HEK293 (cell line): Measurements from ENCODE around the gene SGMS1.

ENCODE experiments used
- CTCF ChIA-PET: fragments of 350-600 bp; formaldehyde crosslinking; extraction: SDS; loops from one replicate; lab custom pipeline; 2021; ENCODE audit warnings: antibody characterized with exemption; lab: Yijun Ruan, JAX
- POLR2A ChIA-PET: fragments of 300-600 bp; formaldehyde crosslinking; extraction: SDS; loops from one replicate; lab custom pipeline; 2020; ENCODE audit warnings: antibody characterized with exemption, inconsistent platforms; lab: Yijun Ruan, JAX
- H3K27ac ChIP-seq: fragments of 200-500 bp; sonication (Bioruptor generic); 2 replicates; pipeline ENCODE4 v1.5.1; 2014; ENCODE audit warnings: low read depth, low read length, control low read depth, inconsistent platforms; ENCODE audit errors: extremely low read depth
- H3K36me3 ChIP-seq, 2 experiments: fragments of 200-500 bp in 1 of 2; sonication (Bioruptor generic) in 1 of 2; 1 replicate in 1 of 2; 2 replicates in 1 of 2; pipeline ENCODE4 v1.5.1; 2014 to 2017; ENCODE audit warnings: inconsistent platforms in 2 of 2, low read length in 2 of 2; ENCODE audit not compliant: control insufficient read depth in 2 of 2, insufficient read depth in 1 of 2
- H3K4me1 ChIP-seq: fragments of 200-500 bp; sonication (Bioruptor generic); 2 replicates; pipeline ENCODE4 v1.5.1; 2014; ENCODE audit warnings: mild to moderate bottlenecking, low read length, inconsistent platforms; ENCODE audit not compliant: control insufficient read depth, insufficient read depth
- H3K4me3 ChIP-seq: 2 replicates; pipeline ENCODE4 v1.5.1; 2011; ENCODE audit warnings: low read depth, mild to moderate bottlenecking, control low read depth, low read length, moderate library complexity
- H3K9me3 ChIP-seq: fragments of 200-500 bp; sonication (Bioruptor generic); 2 replicates; pipeline ENCODE4 v1.5.1; 2014; ENCODE audit warnings: low read depth, low read length, inconsistent platforms; ENCODE audit not compliant: control insufficient read depth, insufficient read depth
- EGR2 ChIP-seq: fragments of 450-650 bp; formaldehyde crosslinking; IDR thresholded peaks from 2 replicates; pipeline ENCODE4 v1.5.1; 2016; ENCODE audit warnings: low read depth, missing biosample characterization, missing genetic modification characterization
- HOXC10 ChIP-seq: sonication (generic); formaldehyde crosslinking; IDR thresholded peaks from 2 replicates; pipeline ENCODE4 v1.8.1; 2023; ENCODE audit warnings: mild to moderate bottlenecking, missing genetic modification reagents
- INSM2 ChIP-seq: fragments of 450-650 bp; formaldehyde crosslinking; IDR thresholded peaks from 2 replicates; pipeline ENCODE4 v1.5.1; 2016; ENCODE audit warnings: missing biosample characterization, missing genetic modification characterization
- KLF7 ChIP-seq: fragments of 450-650 bp; formaldehyde crosslinking; IDR thresholded peaks from 2 replicates; pipeline ENCODE4 v1.5.1; 2016; ENCODE audit warnings: missing biosample characterization, missing genetic modification characterization, borderline replicate concordance
- MYNN ChIP-seq: fragments of 450-650 bp; formaldehyde crosslinking; IDR thresholded peaks from 2 replicates; pipeline ENCODE4 v1.5.1; 2016; ENCODE audit warnings: missing biosample characterization, missing genetic modification characterization, borderline replicate concordance
- MZF1 ChIP-seq: fragments of 450-650 bp; formaldehyde crosslinking; IDR thresholded peaks from 2 replicates; pipeline ENCODE4 v1.5.1; 2017; ENCODE audit warnings: missing biosample characterization, missing genetic modification characterization, borderline replicate concordance
- SCRT2 ChIP-seq: fragments of 450-650 bp; formaldehyde crosslinking; IDR thresholded peaks from 2 replicates; pipeline ENCODE4 v1.5.1; 2016; ENCODE audit warnings: missing biosample characterization, missing genetic modification characterization
- ZFHX2 ChIP-seq: fragments of 450-650 bp; formaldehyde crosslinking; conservative IDR thresholded peaks from 2 replicates; pipeline ENCODE4 v1.5.1; 2016; ENCODE audit warnings: missing biosample characterization, missing genetic modification characterization
- ZFP69B ChIP-seq: fragments of 450-650 bp; formaldehyde crosslinking; IDR thresholded peaks from 2 replicates; pipeline ENCODE4 v1.5.1; 2016; ENCODE audit warnings: missing biosample characterization, missing genetic modification characterization
- ZNF175 ChIP-seq: fragments of 450-650 bp; formaldehyde crosslinking; IDR thresholded peaks from 2 replicates; pipeline ENCODE4 v1.5.1; 2016; ENCODE audit warnings: missing biosample characterization, missing genetic modification characterization
- ZNF26 ChIP-seq: fragments of 450-650 bp; formaldehyde crosslinking; IDR thresholded peaks from 2 replicates; pipeline ENCODE4 v1.5.1; 2016; ENCODE audit warnings: missing biosample characterization, missing genetic modification characterization
- ZNF274 ChIP-seq, 2 experiments: fragments of 200-500 bp in 1 of 2; fragments of 450-650 bp in 1 of 2; sonication (Bioruptor generic) in 1 of 2; formaldehyde crosslinking in 1 of 2; IDR thresholded peaks; 2 replicates each; pipeline versions ENCODE4 v1.5.1 to v1.6.1; 2014 to 2016; ENCODE audit warnings: borderline replicate concordance in 1 of 2, inconsistent platforms in 1 of 2, low read length in 1 of 2, missing biosample characterization in 1 of 2, missing genetic modification characterization in 1 of 2
- ZNF324 ChIP-seq: fragments of 450-650 bp; formaldehyde crosslinking; IDR thresholded peaks from 2 replicates; pipeline ENCODE4 v1.5.1; 2016; ENCODE audit warnings: missing biosample characterization, missing genetic modification characterization
- ZNF354C ChIP-seq: fragments of 450-650 bp; formaldehyde crosslinking; IDR thresholded peaks from 2 replicates; pipeline ENCODE4 v1.5.1; 2016; ENCODE audit warnings: missing biosample characterization, missing genetic modification characterization, low read depth, borderline replicate concordance
- ZNF37A ChIP-seq: fragments of 450-650 bp; IDR thresholded peaks from 2 replicates; pipeline ENCODE4 v1.5.1; 2018; ENCODE audit warnings: missing biosample characterization, missing genetic modification characterization
- ZNF518A ChIP-seq: fragments of 450-650 bp; formaldehyde crosslinking; conservative IDR thresholded peaks from 2 replicates; pipeline ENCODE4 v1.5.1; 2016; ENCODE audit warnings: low read depth, missing biosample characterization, missing genetic modification characterization
- ZNF596 ChIP-seq: fragments of 450-650 bp; IDR thresholded peaks from 2 replicates; pipeline ENCODE4 v1.5.0; 2018; ENCODE audit warnings: missing biosample characterization, mild to moderate bottlenecking, missing genetic modification characterization, moderate library complexity
- ZNF600 ChIP-seq: fragments of 450-650 bp; formaldehyde crosslinking; IDR thresholded peaks from 2 replicates; pipeline ENCODE4 v1.5.1; 2016; ENCODE audit warnings: missing biosample characterization, missing genetic modification characterization
- ZNF639 ChIP-seq: fragments of 450-650 bp; formaldehyde crosslinking; IDR thresholded peaks from 2 replicates; pipeline ENCODE4 v1.5.1; 2016; ENCODE audit warnings: missing biosample characterization, missing genetic modification characterization

Gene SGMS1

GRCh38 chr10:50620899-50621298 is 2.9 kb downstream of the SGMS1 start (continued):
- TF ChIP-seq ZNF639 (no peak), MZF1 (peak; percentile 81; the same call in 1 of the 2 replicates), ZNF37A (no peak), ZNF518A (tag by site-specific recombination) (no peak), ZNF596 (no peak), ZNF324 (tag by site-specific recombination) (no peak), KLF7 (tag by site-specific recombination) (no peak), ZFP69B (no peak), ZNF26 (tag by site-specific recombination) (no peak), ZNF175 (tag by site-specific recombination) (no peak), MYNN (tag by site-specific recombination) (no peak), INSM2 (tag by site-specific recombination) (no peak), ZNF354C (tag by site-specific recombination) (no peak), SCRT2 (tag by site-specific recombination) (no peak), ZNF274 (IDR thresholded peaks at IDR 0.05; ENCODE audit: low read length) (no peak), ZNF274 (tag by site-specific recombination; IDR thresholded peaks at IDR 0.05; ENCODE audit: borderline replicate concordance) (no peak), HOXC10 (CRISPR knock-in tag) (no peak)

- Histone ChIP-seq H3K36me3 (no peaks in the 10 kb centered on the region), H3K4me3 (no peak overlapping the region), H3K9me3 (no peaks in the 10 kb centered on the region), H3K27ac (no peak overlapping the region), H3K4me1 (peaks cover 14% of the 10 kb centered on the region)
- peak; percentile 66 for TF ChIP-seq EGR2 (tag by site-specific recombination)
- no peak for TF ChIP-seq ZNF600 (tag by site-specific recombination)
- TF ChIP-seq ZFHX2: peak; percentile 60
- POLR2A ChIA-PET: no interaction called here
- CTCF ChIA-PET: interaction anchor here (0.6 to 1.7 kb wide), 4 partner anchors 15 to 272 kb away, joined by 3 to 4 read pairs (median 3); no protein-coding TSS in a partner anchor
Measured at GRCh38 chr10:50619882-50620281, 3.9 kb downstream of the SGMS1 start.
